Stimulated activated CD8-positive, alpha-beta memory T cell treated with anti-CD3 and anti-CD28 coated beads, Interleukin-7, amount 100 ng/mL, for 48 hours (primary cell): ENCODE results near the gene OTUD3.
"Not testable (repeated sequence)": the region's sequence is repeated elsewhere in the genome, so short reads cannot be mapped to it uniquely, and the experiment has no call there.

Source experiments
- DNase-seq, 2 donors: peaks; one replicate each; pipeline ENCODE4 v3.0.0-alpha.2; 2020; ENCODE audit warnings: low read depth in 1 of 2; ENCODE audit errors: extremely low read depth in 1 of 2

The OTUD3 gene

GRCh38 chr1:19909392-19909791, 27.2 kb downstream of the OTUD3 start:
- DNase-seq = no peak

GRCh38 chr1:19909971-19910370, 27.8 kb downstream of the OTUD3 start:
- no peak for DNase-seq

DNA sequence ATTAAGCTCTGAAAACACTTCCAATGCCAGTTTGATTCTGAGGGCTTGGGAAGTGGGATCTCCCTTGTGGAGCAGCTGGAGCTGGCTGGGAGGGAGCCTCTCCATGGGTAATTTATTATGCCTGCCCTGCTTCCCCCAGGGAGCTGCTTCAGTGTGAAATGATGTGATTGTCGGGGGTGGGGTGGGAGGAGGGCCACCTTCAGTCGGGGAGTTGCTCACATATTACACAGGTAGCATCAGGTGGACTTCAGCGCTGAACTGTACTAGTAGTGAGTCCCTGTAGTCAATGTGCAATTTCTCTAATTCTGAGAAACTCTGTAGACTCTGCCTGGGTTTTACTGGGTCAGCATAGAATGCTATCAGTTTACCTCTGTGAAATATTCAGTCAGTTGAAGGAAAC, 28.5 kb downstream of the OTUD3 start:
- no peak for DNase-seq

DNA sequence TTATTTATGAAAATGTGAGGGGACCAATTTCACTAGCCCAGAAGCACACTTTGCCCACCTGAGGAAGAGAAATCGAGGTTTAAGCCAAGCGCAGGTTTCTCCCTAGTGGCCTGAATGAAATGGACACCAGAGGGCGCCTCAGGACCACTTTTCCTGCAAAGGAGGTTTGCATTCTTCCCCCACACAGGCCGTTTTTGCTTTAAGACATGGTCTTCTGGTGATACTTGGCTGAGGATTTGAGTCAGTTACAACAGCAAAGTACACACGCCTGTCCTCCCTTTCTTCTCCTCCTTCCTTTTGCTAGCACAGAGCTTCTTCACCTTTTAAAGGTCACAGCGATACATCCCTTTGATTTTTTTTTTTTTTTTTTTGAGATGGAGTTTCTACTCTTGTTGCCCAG, 35.9 kb downstream of the OTUD3 start:
- peak; percentile 35 to 59 for DNase-seq

GRCh38 chr1:19920132-19920710, 38.0 kb downstream of the OTUD3 start:
- DNase-seq = no peak

GRCh38 chr1:19921310-19921709, 39.1 kb downstream of the OTUD3 start:
- no peak for DNase-seq

GRCh38 chr1:19922015-19922688, 40.0 kb downstream of the OTUD3 start:
- DNase-seq = no peak

DNA sequence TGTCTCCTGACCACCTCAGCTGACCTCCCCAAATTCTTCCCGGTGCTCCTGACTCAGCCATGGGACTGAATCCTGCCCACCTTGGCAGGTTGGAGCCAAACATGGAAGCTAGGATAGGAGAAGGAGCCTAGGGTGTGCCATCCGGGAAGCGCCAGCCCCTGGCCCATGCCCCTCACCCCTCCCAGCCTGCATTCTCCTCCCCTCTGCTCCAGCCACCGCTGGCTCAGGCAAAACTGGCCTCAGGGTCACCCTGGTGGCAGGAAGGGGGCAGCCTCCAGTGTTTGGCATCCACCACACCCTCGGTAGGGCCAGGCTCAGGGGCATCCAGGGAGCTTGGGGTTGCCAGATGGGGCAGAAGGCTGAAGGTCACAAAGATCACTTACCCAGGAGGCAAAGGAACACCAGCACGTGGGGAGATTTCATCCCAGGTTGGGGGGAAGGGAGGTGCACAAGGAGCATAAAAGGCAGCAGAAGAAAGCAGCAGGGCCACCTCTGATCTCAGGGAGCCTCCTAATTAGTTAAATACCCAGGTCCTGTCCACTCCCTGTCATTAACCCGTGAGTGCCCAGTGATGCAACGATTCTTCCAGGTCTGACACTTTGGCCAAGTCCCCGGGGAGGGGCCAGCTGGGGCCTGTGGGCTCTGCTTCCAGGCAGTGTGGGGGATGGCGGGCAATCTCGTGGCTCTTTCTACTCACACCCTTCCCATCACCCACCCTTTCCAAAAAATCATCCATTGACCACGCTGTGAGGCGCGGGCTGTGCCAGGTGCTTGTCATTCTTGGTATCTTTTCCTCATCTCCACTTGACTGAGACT, 41.1 kb downstream of the OTUD3 start, which contains the start of gene PLA2G2E:
Gene PLA2G2E, minus strand, starts transcription at position 481 of the 816 bp plus-strand sequence. Its CDS starts 58 bp downstream, at position 423.
- DNase-seq = no peak

- no peak for DNase-seq
Measured at GRCh38 chr1:19923953-19924346, 41.8 kb downstream of the OTUD3 start.

DNA sequence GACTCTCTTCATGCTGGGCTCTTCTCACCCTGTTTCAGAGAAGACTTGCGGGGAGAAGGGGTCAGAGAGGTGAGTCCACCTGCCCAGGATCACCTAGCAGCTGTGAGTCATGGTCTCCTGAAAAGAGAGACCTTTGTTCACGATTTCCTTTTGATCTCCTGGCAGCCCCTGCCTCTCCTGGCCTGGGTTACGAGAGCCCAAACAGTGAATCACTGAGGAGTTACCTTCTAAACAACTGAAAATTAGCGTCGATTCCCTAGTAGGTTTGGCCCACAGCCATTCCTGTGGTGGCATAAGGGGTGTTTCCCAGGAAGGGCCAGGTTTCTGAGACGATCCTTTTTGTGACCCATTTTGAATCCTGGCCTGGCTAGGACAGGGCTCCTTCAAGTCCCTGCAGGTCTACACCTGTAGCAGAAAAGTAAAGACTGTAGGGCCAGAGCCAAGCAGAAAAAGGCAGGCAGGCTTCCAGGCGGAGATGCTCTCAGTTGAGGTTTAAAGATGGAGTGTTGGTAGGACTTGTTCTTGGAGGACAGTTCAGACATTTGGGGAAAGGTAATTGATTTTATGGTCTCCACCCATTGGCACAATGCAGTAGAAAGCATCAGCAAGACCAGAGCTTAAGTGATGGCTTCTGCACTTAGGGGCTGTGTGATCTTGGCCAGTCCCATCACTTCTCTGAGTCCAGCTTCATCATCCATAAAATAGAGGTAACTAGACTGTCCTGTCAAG, 43.3 kb downstream of the OTUD3 start:
- DNase-seq = no peak

- no peak for DNase-seq
Measured at GRCh38 chr1:19926296-19927129, 44.3 kb downstream of the OTUD3 start.

DNA sequence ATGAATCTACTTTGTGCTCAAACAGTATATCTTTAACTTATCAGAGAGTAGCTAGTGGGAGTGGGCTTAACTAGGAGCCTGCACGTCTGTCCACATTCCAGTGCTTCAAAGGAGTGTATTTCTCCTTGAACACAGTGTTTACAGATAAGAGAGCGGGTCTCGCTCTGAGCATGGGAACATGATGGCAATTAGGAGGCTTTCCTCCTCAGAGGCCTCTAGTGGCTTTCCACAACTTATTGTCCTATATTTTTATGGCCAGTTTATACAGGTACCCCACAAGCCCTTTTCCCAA, 44.9 kb downstream of the OTUD3 start:
- not testable (repeated sequence) for DNase-seq

- DNase-seq = no peak
Measured at GRCh38 chr1:19932866-19933265, 50.7 kb downstream of the OTUD3 start.

DNA sequence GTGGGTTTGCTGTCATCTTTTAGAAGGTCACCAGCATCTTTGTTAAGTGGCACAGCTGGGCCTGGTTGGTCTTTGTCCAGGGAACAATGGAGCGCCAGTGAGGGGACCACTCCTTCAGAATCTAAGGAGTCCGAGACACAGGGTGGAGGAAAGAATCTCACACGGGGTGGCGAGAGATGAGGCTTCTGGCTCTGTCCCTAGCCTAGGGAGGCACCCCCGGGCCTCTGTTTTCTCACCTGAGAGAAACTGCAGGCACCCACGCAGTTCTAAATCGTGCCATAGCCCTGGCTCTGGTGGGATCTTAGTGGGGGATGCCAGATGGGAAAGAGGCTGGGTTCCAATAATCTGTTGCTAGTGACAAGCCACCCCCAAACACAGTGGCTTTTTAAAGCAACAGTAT, 52.1 kb downstream of the OTUD3 start:
- no peak for DNase-seq

GRCh38 chr1:19936061-19936750, 54.0 kb downstream of the OTUD3 start:
- DNase-seq = no peak

GRCh38 chr1:19938472-19938871, 56.3 kb downstream of the OTUD3 start:
- DNase-seq = no peak

- no peak for DNase-seq
Measured at GRCh38 chr1:19940486-19941205, 58.5 kb downstream of the OTUD3 start.

DNA sequence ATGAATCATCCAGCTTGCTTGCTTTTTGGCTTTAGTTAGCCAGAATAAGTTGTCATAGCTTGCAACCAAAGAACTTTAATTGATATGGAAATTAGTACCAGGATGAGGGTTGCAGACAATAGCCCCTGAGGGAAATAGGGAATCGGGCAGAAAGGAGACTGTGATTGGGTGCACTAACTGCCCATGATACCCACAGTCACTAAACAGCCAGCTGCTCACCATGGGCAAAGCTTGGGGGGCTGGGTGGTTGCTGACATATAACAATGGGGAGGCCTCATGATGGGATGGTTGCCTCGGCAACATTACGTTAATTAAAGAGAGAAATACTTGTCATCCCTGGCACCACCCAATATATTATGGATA, 59.0 kb downstream of the OTUD3 start:
- no peak for DNase-seq

- no peak for DNase-seq
Measured at GRCh38 chr1:19942088-19942487, 59.9 kb downstream of the OTUD3 start.
